HCT116 (cell line): ENCODE results near the gene HYOU1. TPM values are rescaled to one million over a fixed set of nuclear protein-coding genes. Genes with fewer than 3 reads are reported as not detected.
A peak's percentile ranks its signal among the peaks of the same experiment; 100 is the strongest.
"Not testable (repeated sequence)": the region's sequence is repeated elsewhere in the genome, so short reads cannot be mapped to it uniquely, and the experiment has no call there.

Experiments used
- ATAC-seq: fragments of 200-7000 bp; cut with Tn5 transposase; 2 replicates; pipeline ENCODE4 v1.9.1; 2020; ENCODE audit warnings: mild to moderate bottlenecking, moderate library complexity
- BruUV-seq: library from RNA; stranded (reverse); fragments of 400-500 nt; replicated peaks from 2 replicates; lab custom pipeline; 2021; lab: Mats Ljungman, UMichigan
- CTCF ChIA-PET: fragments of 300-600 bp; sonication (Branson Sonifier 250); formaldehyde crosslinking; loops from one replicate; lab custom pipeline; 2021; ENCODE audit warnings: antibody characterized with exemption; lab: Charles Lee
- POLR2A ChIA-PET: fragments of 300-600, 350-600 bp; sonication (Branson Sonifier 250); formaldehyde crosslinking; loops from one replicate; lab custom pipeline; 2021; ENCODE audit warnings: antibody characterized with exemption; lab: Charles Lee
- RAD21 ChIA-PET, 2 experiments: fragments of 300-600 bp; sonication (Branson Sonifier 250); formaldehyde crosslinking; loops; one replicate each; lab custom pipeline; 2023; ENCODE audit warnings: low total read pairs in 2 of 2; ENCODE audit not compliant: uncharacterized antibody in 2 of 2, unreplicated experiment in 2 of 2, low non-redundant PET in 1 of 2; lab: Charles Lee
- DNase-seq: peaks from one replicate; pipeline ENCODE4 v3.0.0-alpha.2; 2010; ENCODE audit warnings: low read depth, low spot score
- H2AFZ ChIP-seq: fragments of 200-600 bp; shearing (Covaris generic), sonication (generic); 2 replicates; pipeline ENCODE4 v1.6.1; 2017; ENCODE audit warnings: low read depth, mixed run types, mixed read lengths, antibody characterized with exemption, low read length; ENCODE audit not compliant: poor library complexity, severe bottlenecking
- H3K27ac ChIP-seq: 2 replicates; pipeline ENCODE4 v1.5.1; 2012; ENCODE audit warnings: low read depth, low read length
- H3K27me3 ChIP-seq: fragments of 200-600 bp; sonication (generic); 2 replicates; pipeline ENCODE4 v1.6.1; 2016; ENCODE audit warnings: mixed run types, low read length, mixed read lengths; ENCODE audit not compliant: insufficient read depth
- H3K36me3 ChIP-seq, 2 experiments: fragments of 200-500 bp in 1 of 2; fragments of 200-600 bp in 1 of 2; sonication (Bioruptor generic) in 1 of 2; sonication (generic) in 1 of 2; 2 replicates each; pipeline versions ENCODE4 v1.5.1 to v1.6.1; 2014 to 2016; ENCODE audit warnings: low read length in 2 of 2, inconsistent platforms in 1 of 2, mixed read lengths in 1 of 2, mixed run types in 1 of 2; ENCODE audit not compliant: insufficient read depth in 2 of 2, control insufficient read depth in 1 of 2
- H3K4me1 ChIP-seq, 2 experiments: fragments of 200-600 bp in 1 of 2; sonication (generic) in 1 of 2; 2 replicates each; pipeline versions ENCODE4 v1.5.1 to v1.6.1; 2012 to 2017; ENCODE audit warnings: low read length in 2 of 2, inconsistent platforms in 1 of 2, mild to moderate bottlenecking in 1 of 2, mixed read lengths in 1 of 2, mixed run types in 1 of 2, moderate library complexity in 1 of 2; ENCODE audit not compliant: insufficient read depth in 2 of 2, control insufficient read depth in 1 of 2
- H3K4me2 ChIP-seq: fragments of 200-600 bp; sonication (generic); 2 replicates; pipeline ENCODE4 v1.6.1; 2017; ENCODE audit warnings: mixed run types, low read length, mixed read lengths
- H3K4me3 ChIP-seq, 2 experiments: fragments of 200-600 bp in 1 of 2; sonication (generic) in 1 of 2; replicated peaks in 1 of 2; 2 replicates each; pipeline ENCODE4 v1.5.1; 2011 to 2016; ENCODE audit warnings: low read length in 2 of 2, control low read depth in 1 of 2, low read depth in 1 of 2, mild to moderate bottlenecking in 1 of 2, mixed read lengths in 1 of 2, mixed run types in 1 of 2
- H3K79me2 ChIP-seq: fragments of 200-600 bp; sonication (generic); 2 replicates; pipeline ENCODE4 v1.6.1; 2017; ENCODE audit warnings: mild to moderate bottlenecking, mixed run types, low read length, moderate library complexity, mixed read lengths; ENCODE audit not compliant: insufficient read depth
- H3K9ac ChIP-seq: fragments of 200-600 bp; sonication (generic); 2 replicates; pipeline ENCODE4 v1.6.1; 2016; ENCODE audit warnings: low read length, mixed read lengths
- H3K9me2 ChIP-seq: fragments of 200-600 bp; sonication (generic), shearing (Covaris generic); 2 replicates; pipeline ENCODE4 v1.6.1; 2017; ENCODE audit warnings: mixed run types, mild to moderate bottlenecking, moderate library complexity; ENCODE audit not compliant: insufficient read depth
- H3K9me3 ChIP-seq, 2 experiments: fragments of 200-500 bp in 1 of 2; fragments of 200-600 bp in 1 of 2; sonication (Bioruptor generic) in 1 of 2; sonication (generic) in 1 of 2; 2 replicates each; pipeline ENCODE4 v1.6.1; 2014 to 2017; ENCODE audit warnings: low read length in 2 of 2, mixed read lengths in 2 of 2, inconsistent platforms in 1 of 2, low read depth in 1 of 2, mild to moderate bottlenecking in 1 of 2, mixed run types in 1 of 2, moderate library complexity in 1 of 2; ENCODE audit not compliant: control insufficient read depth in 1 of 2, insufficient read depth in 1 of 2
- H4K20me1 ChIP-seq: fragments of 200-600 bp; sonication (generic), shearing (Covaris generic); 2 replicates; pipeline ENCODE4 v1.6.1; 2017; ENCODE audit warnings: mixed run types, mild to moderate bottlenecking, moderate library complexity; ENCODE audit not compliant: insufficient read depth
- CTCF ChIP-seq, 3 experiments: fragments of 200-600 bp in 1 of 3; sonication (generic) in 1 of 3; IDR thresholded peaks in 2 of 3; conservative IDR thresholded peaks in 1 of 3; 2 replicates each; pipeline ENCODE4 v1.5.1; 2012 to 2017; ENCODE audit warnings: low read depth in 2 of 3, low read length in 2 of 3, antibody characterized with exemption in 1 of 3, borderline replicate concordance in 1 of 3, control low read depth in 1 of 3, mild to moderate bottlenecking in 1 of 3, mixed read lengths in 1 of 3, mixed run types in 1 of 3, moderate library complexity in 1 of 3; ENCODE audit not compliant: insufficient read depth in 1 of 3
- ZFX ChIP-seq: fragments of 450-650 bp; IDR thresholded peaks from 2 replicates; pipeline ENCODE4 v1.6.1; 2017
- intact Hi-C: fragments of 100-400 bp; cut with micrococcal nuclease; formaldehyde crosslinking; loops from 2 replicates; pipeline ENCODE4 v1.10.0; 2022
- total RNA-seq: library from RNA; stranded (reverse); gene quantifications from one replicate; pipeline ENCODE4 v1.2.1, GENCODE V29; 2021; ENCODE audit not compliant: unreplicated experiment

HYOU1 gene
- total RNA-seq, 1 experiment from 2014 or later: 181 TPM

DNA sequence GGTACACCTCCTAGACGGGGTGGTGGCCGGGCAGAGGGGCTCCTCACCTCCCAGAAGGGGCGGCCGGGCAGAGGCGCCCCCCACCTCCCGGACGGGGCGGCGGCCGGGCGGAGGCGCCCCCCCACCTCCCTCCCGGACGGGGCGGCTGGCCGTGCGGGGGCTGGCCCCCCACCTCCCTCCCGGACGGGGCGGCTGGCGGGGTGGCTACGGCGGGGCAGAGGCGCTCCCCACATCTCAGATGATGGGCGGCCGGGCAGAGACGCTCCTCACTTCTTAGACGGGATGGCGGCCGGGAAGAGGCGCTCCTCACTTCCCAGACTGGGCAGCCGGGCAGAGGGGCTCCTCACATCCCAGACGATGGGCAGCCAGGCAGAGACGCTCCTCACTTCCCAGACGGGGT lies 2.1 kb upstream of the HYOU1 start:
- ATAC-seq, H3K4me2 ChIP-seq, H2AFZ ChIP-seq, H3K9ac ChIP-seq, intact Hi-C loops, RAD21 ChIA-PET, H3K9me2 ChIP-seq, H4K20me1 ChIP-seq, POLR2A ChIA-PET, CTCF ChIA-PET, DNase-seq, H3K4me3 ChIP-seq, BruUV-seq, H3K27me3 ChIP-seq, H3K27ac ChIP-seq, H3K9me3 ChIP-seq: not testable (repeated sequence)
- H3K36me3 ChIP-seq: peaks cover 7 to 16% of the 10 kb centered on the region in 2 experiments; a peak in 3 of 4 replicates
- peaks cover 19% of the 10 kb centered on the region for H3K79me2 ChIP-seq
- H3K4me1 ChIP-seq: peaks cover 10 to 28% of the 10 kb centered on the region in 2 experiments

DNA sequence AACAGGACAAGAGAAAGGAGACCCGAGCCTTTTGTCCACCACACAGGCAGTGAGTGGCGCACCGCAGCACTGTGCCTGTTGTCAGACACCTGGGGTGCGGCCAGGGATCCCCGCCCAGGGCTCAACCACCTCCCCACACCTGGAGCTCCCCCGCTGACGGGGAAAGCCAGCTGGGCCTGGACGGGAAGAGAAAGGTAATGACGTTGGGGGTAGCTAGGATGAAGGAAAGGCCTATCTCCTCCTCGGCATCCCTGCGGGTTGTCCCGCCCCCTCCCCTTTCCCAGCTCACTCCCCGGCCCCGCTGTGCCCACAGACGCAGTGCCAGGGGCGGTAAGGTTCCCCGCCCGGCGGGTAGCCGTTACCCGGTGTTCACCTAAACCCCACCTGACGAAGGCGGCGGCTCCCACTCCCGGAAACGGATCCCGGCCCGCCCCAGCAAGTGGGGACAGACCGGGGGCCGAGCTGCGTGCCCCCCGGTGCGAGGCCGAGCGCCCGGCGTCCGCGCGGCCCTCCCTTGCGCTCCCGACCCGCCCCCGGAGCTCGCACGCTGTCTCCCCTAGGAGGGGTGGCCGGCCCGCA lies 495 bp downstream of the HYOU1 start:
- no peaks in the 10 kb centered on the region for H3K9me2 ChIP-seq
- BruUV-seq: no TSS peak
- H3K79me2 ChIP-seq: peaks cover 19% of the 10 kb centered on the region
- RAD21 ChIA-PET: interaction anchor here in 1 of 2 experiments (0.8 kb wide), 1 partner anchor 11 kb away, joined by 3 read pairs; the partner anchor contains the start of gene VPS11
- H3K4me3 ChIP-seq: peak overlapping the region; percentile 67 to 96
- H4K20me1 ChIP-seq: no peaks in the 10 kb centered on the region
- no peaks in the 10 kb centered on the region for H3K9me3 ChIP-seq
- H3K27ac ChIP-seq: peak overlapping the region; percentile 68
- POLR2A ChIA-PET: interaction anchor here (1.0 to 1.7 kb wide), 5 partner anchors 11 to 282 kb away, joined by 3 to 6 read pairs (median 3); partner anchors contain the start of gene DPAGT1
- peak; percentile 46 for ATAC-seq
- peak overlapping the region; percentile 78 for H3K4me2 ChIP-seq
- H3K9ac ChIP-seq: peak overlapping the region; percentile 95
- TF ChIP-seq CTCF (IDR thresholded peaks at IDR 0.05 in 2 of 3, conservative IDR thresholded peaks at IDR 0.05 in 1 of 3; ENCODE audit: borderline replicate concordance in 1 of 3, insufficient read depth in 1 of 3, low read depth in 2 of 3, low read length in 2 of 3) (no peak), ZFX (peak; percentile 72; the same call in 1 of the 2 replicates)
- TF ChIP-seq, all 23 proteins: peak for 1
- CTCF ChIA-PET: interaction anchor here (0.8 to 2.0 kb wide), 5 partner anchors 11 to 367 kb away, joined by 3 to 9 read pairs (median 3); partner anchors contain the start of gene VPS11
- no peak for DNase-seq
- Histone ChIP-seq H3K36me3 (peaks cover 24 to 26% of the 10 kb centered on the region in 2 experiments; a peak in 3 of 4 replicates), H3K27me3 (no peaks in the 10 kb centered on the region), H3K4me1 (peaks cover 3 to 16% of the 10 kb centered on the region in 2 experiments; a peak in 3 of 4 replicates), H2AFZ (no peak overlapping the region)
- intact Hi-C loops: loop anchor here (1.0 kb wide), 1 partner anchor 325 kb away; the partner anchor contains the start of gene USP2
